Measurements from ENCODE around the gene MUC5B.

- TF ChIP-seq CTCF (IDR thresholded peaks at IDR 0.05), result no peak
- no peak for TF ChIP-seq POLR2A (IDR thresholded peaks at IDR 0.05)
Measured at GRCh38 chr11:1177020-1177770, 45.7 kb upstream of the MUC5B start.

Data from prostate gland (tissue), 2 donors.